Erythroblast (primary cell): Measurements from ENCODE around the gene INSYN2A.

Source experiments
- GATA1 ChIP-seq: IDR thresholded peaks from 2 replicates; pipeline ENCODE4 v1.6.1; 2011; ENCODE audit warnings: low read depth, mild to moderate bottlenecking, control low read depth, low read length, moderate library complexity
- POLR2A ChIP-seq: IDR thresholded peaks from 2 replicates; pipeline ENCODE4 v1.6.1; 2011; ENCODE audit warnings: mild to moderate bottlenecking, low read length

- TF ChIP-seq POLR2A, result no peak
- TF ChIP-seq GATA1, result no peak
Measured at GRCh38 chr10:127200646-127201045, 4.3 kb upstream of the INSYN2A start.
